Measurements from ENCODE around the gene TMEM255B.
"Not testable (repeated sequence)": the region's sequence is repeated elsewhere in the genome, so short reads cannot be mapped to it uniquely, and the experiment has no call there.

Gene TMEM255B

GRCh38 chr13:113745059-113745458 is 14.0 kb upstream of the TMEM255B start:
- Histone ChIP-seq H3K27me3 (replicated peaks; ENCODE audit: control insufficient read depth, insufficient read depth, low read length) (peaks cover 24% of the 10 kb centered on the region), H3K4me3 (ENCODE audit: low read length) (no peak overlapping the region), H3K9ac (ENCODE audit: low read length) (no peak overlapping the region), H3K9me3 (ENCODE audit: control insufficient read depth, low read length) (no peaks in the 10 kb centered on the region), H3K36me3 (ENCODE audit: control insufficient read depth, insufficient read depth, low read length, severe bottlenecking) (no peaks in the 10 kb centered on the region), H3K4me1 (ENCODE audit: control insufficient read depth, insufficient read depth, low read length) (peaks cover 9% of the 10 kb centered on the region)
- no peak for DNase-seq (ENCODE audit: low read depth)

- H3K4me3 ChIP-seq (ENCODE audit: low read length); H3K9ac ChIP-seq (ENCODE audit: low read length); H3K9me3 ChIP-seq (ENCODE audit: control insufficient read depth, low read length); H3K4me1 ChIP-seq (ENCODE audit: control insufficient read depth, insufficient read depth, low read length); DNase-seq (ENCODE audit: low read depth); H3K36me3 ChIP-seq (ENCODE audit: control insufficient read depth, insufficient read depth, low read length, severe bottlenecking): not testable (repeated sequence)
- peaks cover 24% of the 10 kb centered on the region for H3K27me3 ChIP-seq (replicated peaks; ENCODE audit: control insufficient read depth, insufficient read depth, low read length)
These were observed 13.4 kb upstream of the TMEM255B start for GRCh38 chr13:113745500-113746142.

- no peaks in the 10 kb centered on the region for H3K36me3 ChIP-seq (ENCODE audit: control insufficient read depth, insufficient read depth, low read length, severe bottlenecking)
- peaks cover 9% of the 10 kb centered on the region for H3K4me1 ChIP-seq (ENCODE audit: control insufficient read depth, insufficient read depth, low read length)
- DNase-seq (ENCODE audit: low read depth), result no peak
- H3K9me3 ChIP-seq (ENCODE audit: control insufficient read depth, low read length), result no peaks in the 10 kb centered on the region
- peaks cover 24% of the 10 kb centered on the region for H3K27me3 ChIP-seq (replicated peaks; ENCODE audit: control insufficient read depth, insufficient read depth, low read length)
- H3K4me3 ChIP-seq (ENCODE audit: low read length), result no peak overlapping the region
- H3K9ac ChIP-seq (ENCODE audit: low read length), result no peak overlapping the region
These were observed 12.9 kb upstream of the TMEM255B start for GRCh38 chr13:113746143-113746525.

GRCh38 chr13:113746671-113747070 is 12.4 kb upstream of the TMEM255B start:
- Histone ChIP-seq H3K9ac (ENCODE audit: low read length) (no peak overlapping the region), H3K27me3 (replicated peaks; ENCODE audit: control insufficient read depth, insufficient read depth, low read length) (peaks cover 24% of the 10 kb centered on the region), H3K36me3 (ENCODE audit: control insufficient read depth, insufficient read depth, low read length, severe bottlenecking) (no peaks in the 10 kb centered on the region), H3K9me3 (ENCODE audit: control insufficient read depth, low read length) (no peaks in the 10 kb centered on the region), H3K4me1 (ENCODE audit: control insufficient read depth, insufficient read depth, low read length) (peaks cover 9% of the 10 kb centered on the region), H3K4me3 (ENCODE audit: low read length) (no peak overlapping the region)
- DNase-seq (ENCODE audit: low read depth), result no peak

GRCh38 chr13:113747291-113747833 is 11.7 kb upstream of the TMEM255B start:
- H3K9ac ChIP-seq (ENCODE audit: low read length), result no peak overlapping the region
- DNase-seq (ENCODE audit: low read depth), result no peak
- H3K36me3 ChIP-seq (ENCODE audit: control insufficient read depth, insufficient read depth, low read length, severe bottlenecking), result no peaks in the 10 kb centered on the region
- peaks cover 24% of the 10 kb centered on the region for H3K27me3 ChIP-seq (replicated peaks; ENCODE audit: control insufficient read depth, insufficient read depth, low read length)
- H3K4me1 ChIP-seq (ENCODE audit: control insufficient read depth, insufficient read depth, low read length), result peaks cover 3% of the 10 kb centered on the region
- no peak overlapping the region for H3K4me3 ChIP-seq (ENCODE audit: low read length)
- H3K9me3 ChIP-seq (ENCODE audit: control insufficient read depth, low read length), result no peaks in the 10 kb centered on the region

GRCh38 chr13:113748101-113748861 is 10.7 kb upstream of the TMEM255B start:
- Histone ChIP-seq H3K36me3 (ENCODE audit: control insufficient read depth, insufficient read depth, low read length, severe bottlenecking) (no peaks in the 10 kb centered on the region), H3K9ac (ENCODE audit: low read length) (no peak overlapping the region), H3K9me3 (ENCODE audit: control insufficient read depth, low read length) (no peaks in the 10 kb centered on the region), H3K27me3 (replicated peaks; ENCODE audit: control insufficient read depth, insufficient read depth, low read length) (peaks cover 30% of the 10 kb centered on the region), H3K4me3 (ENCODE audit: low read length) (no peak overlapping the region), H3K4me1 (ENCODE audit: control insufficient read depth, insufficient read depth, low read length) (no peaks in the 10 kb centered on the region)
- DNase-seq (ENCODE audit: low read depth), result no peak

- no peaks in the 10 kb centered on the region for H3K4me1 ChIP-seq (ENCODE audit: control insufficient read depth, insufficient read depth, low read length)
- H3K4me3 ChIP-seq (ENCODE audit: low read length), result no peak overlapping the region
- no peak overlapping the region for H3K9ac ChIP-seq (ENCODE audit: low read length)
- peaks cover 32% of the 10 kb centered on the region for H3K27me3 ChIP-seq (replicated peaks; ENCODE audit: control insufficient read depth, insufficient read depth, low read length)
- DNase-seq (ENCODE audit: low read depth), result no peak
- H3K9me3 ChIP-seq (ENCODE audit: control insufficient read depth, low read length), result no peaks in the 10 kb centered on the region
- H3K36me3 ChIP-seq (ENCODE audit: control insufficient read depth, insufficient read depth, low read length, severe bottlenecking), result no peaks in the 10 kb centered on the region
These were observed 10.1 kb upstream of the TMEM255B start for GRCh38 chr13:113748862-113749451.

GRCh38 chr13:113749507-113749906 is 9.5 kb upstream of the TMEM255B start:
- Histone ChIP-seq H3K9ac (ENCODE audit: low read length) (no peak overlapping the region), H3K36me3 (ENCODE audit: control insufficient read depth, insufficient read depth, low read length, severe bottlenecking) (no peaks in the 10 kb centered on the region), H3K4me3 (ENCODE audit: low read length) (no peak overlapping the region), H3K27me3 (replicated peaks; ENCODE audit: control insufficient read depth, insufficient read depth, low read length) (peaks cover 32% of the 10 kb centered on the region), H3K4me1 (ENCODE audit: control insufficient read depth, insufficient read depth, low read length) (no peaks in the 10 kb centered on the region), H3K9me3 (ENCODE audit: control insufficient read depth, low read length) (no peaks in the 10 kb centered on the region)
- DNase-seq (ENCODE audit: low read depth), result no peak

- Histone ChIP-seq H3K36me3 (ENCODE audit: control insufficient read depth, insufficient read depth, low read length, severe bottlenecking) (no peaks in the 10 kb centered on the region), H3K4me3 (ENCODE audit: low read length) (no peak overlapping the region), H3K9me3 (ENCODE audit: control insufficient read depth, low read length) (no peaks in the 10 kb centered on the region), H3K27me3 (replicated peaks; ENCODE audit: control insufficient read depth, insufficient read depth, low read length) (peaks cover 28% of the 10 kb centered on the region), H3K4me1 (ENCODE audit: control insufficient read depth, insufficient read depth, low read length) (no peaks in the 10 kb centered on the region), H3K9ac (ENCODE audit: low read length) (no peak overlapping the region)
- no peak for DNase-seq (ENCODE audit: low read depth)
These were observed 9.1 kb upstream of the TMEM255B start for GRCh38 chr13:113749967-113750366.

- no peaks in the 10 kb centered on the region for H3K36me3 ChIP-seq (ENCODE audit: control insufficient read depth, insufficient read depth, low read length, severe bottlenecking)
These were observed 8.2 kb upstream of the TMEM255B start for GRCh38 chr13:113750554-113751399.

GRCh38 chr13:113751491-113751890 is 7.5 kb upstream of the TMEM255B start:
- Histone ChIP-seq H3K4me1 (ENCODE audit: control insufficient read depth, insufficient read depth, low read length) (no peaks in the 10 kb centered on the region), H3K36me3 (ENCODE audit: control insufficient read depth, insufficient read depth, low read length, severe bottlenecking) (no peaks in the 10 kb centered on the region), H3K4me3 (ENCODE audit: low read length) (no peak overlapping the region), H3K9me3 (ENCODE audit: control insufficient read depth, low read length) (no peaks in the 10 kb centered on the region), H3K9ac (ENCODE audit: low read length) (no peak overlapping the region), H3K27me3 (replicated peaks; ENCODE audit: control insufficient read depth, insufficient read depth, low read length) (peaks cover 16% of the 10 kb centered on the region)
- DNase-seq (ENCODE audit: low read depth), result no peak

More at GRCh38 chr13:113750554-113751399, 8.2 kb upstream of the TMEM255B start:
- H3K4me3 ChIP-seq (ENCODE audit: low read length), result no peak overlapping the region
- no peaks in the 10 kb centered on the region for H3K4me1 ChIP-seq (ENCODE audit: control insufficient read depth, insufficient read depth, low read length)
- no peak for DNase-seq (ENCODE audit: low read depth)
- no peaks in the 10 kb centered on the region for H3K9me3 ChIP-seq (ENCODE audit: control insufficient read depth, low read length)
- H3K27me3 ChIP-seq (replicated peaks; ENCODE audit: control insufficient read depth, insufficient read depth, low read length), result peaks cover 22% of the 10 kb centered on the region
- no peak overlapping the region for H3K9ac ChIP-seq (ENCODE audit: low read length)
